ENCODE measurements around the gene MPC2.
A peak's percentile ranks its signal among the peaks of the same experiment; 100 is the strongest.

Gene MPC2

DNA sequence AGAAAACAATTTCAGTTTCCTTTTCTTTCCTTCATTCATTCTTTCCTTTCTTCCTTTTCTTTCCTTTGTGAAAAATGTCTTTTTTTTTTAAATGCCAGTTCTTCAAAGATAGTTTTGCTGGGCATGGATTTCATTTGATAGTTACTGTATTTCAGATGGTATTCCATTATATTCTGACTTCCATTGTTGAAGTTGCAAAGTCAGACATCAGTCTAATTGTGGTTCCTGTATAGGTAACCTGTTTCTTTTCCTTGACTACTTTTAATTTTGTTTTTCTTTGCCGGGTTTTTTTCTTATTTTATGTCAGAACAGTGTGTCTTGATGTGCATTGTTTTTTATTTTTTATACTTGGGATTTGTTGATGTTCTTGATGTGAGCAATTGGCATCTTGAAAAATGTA lies 40.4 kb upstream of the MPC2 start:
- no peak overlapping the region for H3K9ac ChIP-seq (ENCODE audit: low read length)
- no peak overlapping the region for H3K23ac ChIP-seq (ENCODE audit: low read length)
- H2AK5ac ChIP-seq (ENCODE audit: low read length): no peak overlapping the region
- H3K9me3 ChIP-seq (ENCODE audit: insufficient read depth, low read depth, low read length): no peaks in the 10 kb centered on the region
- no peak overlapping the region for H3K14ac ChIP-seq (ENCODE audit: low read length)
- H4K91ac ChIP-seq (ENCODE audit: low read depth, low read length): no peak overlapping the region
- no peak overlapping the region for H3K4ac ChIP-seq (ENCODE audit: low read depth, low read length)
- peaks cover 13% of the 10 kb centered on the region in 2 experiments for H3K36me3 ChIP-seq (ENCODE audit: control insufficient read depth in 1 of 2, insufficient read depth in 2 of 2, low read length in 2 of 2)
- peaks cover 1% of the 10 kb centered on the region for H3K79me2 ChIP-seq (ENCODE audit: control insufficient read depth, insufficient read depth, low read length, poor library complexity)
- H4K12ac ChIP-seq (ENCODE audit: low read depth, low read length): no peak overlapping the region
- H2AFZ ChIP-seq (ENCODE audit: insufficient read depth, low read length, poor library complexity): no peak overlapping the region
- H3K27ac ChIP-seq (ENCODE audit: low read depth, low read length): no peak overlapping the region
- no peaks in the 10 kb centered on the region for H3K79me1 ChIP-seq (ENCODE audit: low read length)
- no peak overlapping the region for H2BK120ac ChIP-seq (ENCODE audit: insufficient read depth, low read length, poor library complexity)
- H3K4me2 ChIP-seq (ENCODE audit: low read length): no peak overlapping the region
- no CpG with 5 or more reads among the region's 1 CpG for WGBS (ENCODE audit: extremely low coverage, insufficient coverage, insufficient read length)
- no peak for DNase-seq
- H2BK5ac ChIP-seq (ENCODE audit: low read depth, low read length, poor library complexity): no peak overlapping the region
- no peaks in the 10 kb centered on the region for H3K4me1 ChIP-seq (ENCODE audit: control insufficient read depth in 1 of 2, insufficient read depth in 2 of 2, low read length in 2 of 2)
- H3K4me3 ChIP-seq (ENCODE audit: low read depth, low read length): no peak overlapping the region
- no peak overlapping the region for H3K18ac ChIP-seq (ENCODE audit: low read length)
- no peak overlapping the region for H4K8ac ChIP-seq (ENCODE audit: low read depth, low read length)
- no peaks in the 10 kb centered on the region for H3K27me3 ChIP-seq (ENCODE audit: insufficient read depth, low read length)
- H2BK12ac ChIP-seq (ENCODE audit: low read length): no peak overlapping the region

DNA sequence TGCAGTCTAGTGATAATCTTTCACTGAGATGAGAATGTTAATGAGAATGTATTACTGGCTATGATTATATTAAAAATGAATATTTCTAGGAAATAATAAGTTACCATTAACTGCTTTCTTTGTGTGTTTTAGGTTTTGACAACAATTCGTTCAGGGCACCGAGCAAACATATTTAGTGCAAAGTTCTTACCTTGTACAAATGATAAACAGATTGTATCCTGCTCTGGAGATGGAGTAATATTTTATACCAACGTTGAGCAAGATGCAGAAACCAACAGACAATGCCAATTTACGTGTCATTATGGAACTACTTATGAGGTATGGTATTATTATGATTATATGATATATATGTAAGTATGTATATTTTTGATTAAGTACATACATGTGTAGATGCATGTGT lies 37.8 kb upstream of the MPC2 start:
- Histone ChIP-seq H3K79me2 (ENCODE audit: control insufficient read depth, insufficient read depth, low read length, poor library complexity) (no peaks in the 10 kb centered on the region), H3K14ac (ENCODE audit: low read length) (no peak overlapping the region), H3K9me3 (ENCODE audit: insufficient read depth, low read depth, low read length) (no peaks in the 10 kb centered on the region), H3K4ac (ENCODE audit: low read depth, low read length) (no peak overlapping the region), H3K36me3 (ENCODE audit: control insufficient read depth in 1 of 2, insufficient read depth in 2 of 2, low read length in 2 of 2) (peaks cover 12 to 22% of the 10 kb centered on the region in 2 experiments), H3K4me2 (ENCODE audit: low read length) (no peak overlapping the region), H2AFZ (ENCODE audit: insufficient read depth, low read length, poor library complexity) (no peak overlapping the region), H2BK12ac (ENCODE audit: low read length) (no peak overlapping the region), H3K27ac (ENCODE audit: low read depth, low read length) (no peak overlapping the region), H3K9ac (ENCODE audit: low read length) (no peak overlapping the region), H2BK120ac (ENCODE audit: insufficient read depth, low read length, poor library complexity) (no peak overlapping the region), H3K18ac (ENCODE audit: low read length) (no peak overlapping the region), H4K8ac (ENCODE audit: low read depth, low read length) (no peak overlapping the region), H4K12ac (ENCODE audit: low read depth, low read length) (no peak overlapping the region), H3K4me3 (ENCODE audit: low read depth, low read length) (no peak overlapping the region), H3K23ac (ENCODE audit: low read length) (no peak overlapping the region), H4K91ac (ENCODE audit: low read depth, low read length) (no peak overlapping the region), H2BK5ac (ENCODE audit: low read depth, low read length, poor library complexity) (no peak overlapping the region), H2AK5ac (ENCODE audit: low read length) (no peak overlapping the region), H3K27me3 (ENCODE audit: insufficient read depth, low read length) (no peaks in the 10 kb centered on the region), H3K4me1 (ENCODE audit: control insufficient read depth in 1 of 2, insufficient read depth in 2 of 2, low read length in 2 of 2) (no peaks in the 10 kb centered on the region), H3K79me1 (ENCODE audit: low read length) (no peaks in the 10 kb centered on the region)
- no CpG with 5 or more reads among the region's 4 CpGs for WGBS (ENCODE audit: extremely low coverage, insufficient coverage, insufficient read length)
- DNase-seq: no peak

GRCh38 chr1:167973832-167974231 lies 37.0 kb upstream of the MPC2 start:
- no peaks in the 10 kb centered on the region for H3K9me3 ChIP-seq (ENCODE audit: insufficient read depth, low read depth, low read length)
- H3K79me1 ChIP-seq (ENCODE audit: low read length): no peaks in the 10 kb centered on the region
- no peak overlapping the region for H3K4me3 ChIP-seq (ENCODE audit: low read depth, low read length)
- peak in 1 of 2 donors; percentile 40 for DNase-seq
- H2BK12ac ChIP-seq (ENCODE audit: low read length): no peak overlapping the region
- no peak overlapping the region for H2BK5ac ChIP-seq (ENCODE audit: low read depth, low read length, poor library complexity)
- H3K23ac ChIP-seq (ENCODE audit: low read length): no peak overlapping the region
- H3K4me1 ChIP-seq (ENCODE audit: control insufficient read depth in 1 of 2, insufficient read depth in 2 of 2, low read length in 2 of 2): no peaks in the 10 kb centered on the region
- no peak overlapping the region for H2BK120ac ChIP-seq (ENCODE audit: insufficient read depth, low read length, poor library complexity)
- H3K4ac ChIP-seq (ENCODE audit: low read depth, low read length): no peak overlapping the region
- H4K12ac ChIP-seq (ENCODE audit: low read depth, low read length): no peak overlapping the region
- H4K91ac ChIP-seq (ENCODE audit: low read depth, low read length): no peak overlapping the region
- no peaks in the 10 kb centered on the region for H3K27me3 ChIP-seq (ENCODE audit: insufficient read depth, low read length)
- no peak overlapping the region for H3K4me2 ChIP-seq (ENCODE audit: low read length)
- no peak overlapping the region for H4K8ac ChIP-seq (ENCODE audit: low read depth, low read length)
- WGBS (ENCODE audit: extremely low coverage, insufficient coverage, insufficient read length): no CpG with 5 or more reads among the region's 2 CpGs
- H3K18ac ChIP-seq (ENCODE audit: low read length): no peak overlapping the region
- H3K36me3 ChIP-seq (ENCODE audit: control insufficient read depth in 1 of 2, insufficient read depth in 2 of 2, low read length in 2 of 2): peaks cover 10 to 23% of the 10 kb centered on the region in 2 experiments
- no peak overlapping the region for H3K14ac ChIP-seq (ENCODE audit: low read length)
- no peak overlapping the region for H2AK5ac ChIP-seq (ENCODE audit: low read length)
- no peak overlapping the region for H3K9ac ChIP-seq (ENCODE audit: low read length)
- no peak overlapping the region for H3K27ac ChIP-seq (ENCODE audit: low read depth, low read length)
- no peak overlapping the region for H2AFZ ChIP-seq (ENCODE audit: insufficient read depth, low read length, poor library complexity)
- no peaks in the 10 kb centered on the region for H3K79me2 ChIP-seq (ENCODE audit: control insufficient read depth, insufficient read depth, low read length, poor library complexity)

GRCh38 chr1:167968569-167968968 lies 31.7 kb upstream of the MPC2 start:
- no peak for DNase-seq
- H3K4me1 ChIP-seq (ENCODE audit: control insufficient read depth in 1 of 2, insufficient read depth in 2 of 2, low read length in 2 of 2): no peaks in the 10 kb centered on the region
- no peak overlapping the region for H3K9ac ChIP-seq (ENCODE audit: low read length)
- H3K18ac ChIP-seq (ENCODE audit: low read length): no peak overlapping the region
- no peak overlapping the region for H2BK120ac ChIP-seq (ENCODE audit: insufficient read depth, low read length, poor library complexity)
- no peak overlapping the region for H2AFZ ChIP-seq (ENCODE audit: insufficient read depth, low read length, poor library complexity)
- H3K27ac ChIP-seq (ENCODE audit: low read depth, low read length): no peak overlapping the region
- H4K12ac ChIP-seq (ENCODE audit: low read depth, low read length): peak overlapping the region; percentile 18
- no peak overlapping the region for H3K4me3 ChIP-seq (ENCODE audit: low read depth, low read length)
- no peak overlapping the region for H2BK12ac ChIP-seq (ENCODE audit: low read length)
- no peaks in the 10 kb centered on the region for H3K27me3 ChIP-seq (ENCODE audit: insufficient read depth, low read length)
- H2BK5ac ChIP-seq (ENCODE audit: low read depth, low read length, poor library complexity): no peak overlapping the region
- H3K23ac ChIP-seq (ENCODE audit: low read length): no peak overlapping the region
- H3K4ac ChIP-seq (ENCODE audit: low read depth, low read length): peak overlapping the region; percentile 69
- peaks cover 11 to 16% of the 10 kb centered on the region in 2 experiments for H3K36me3 ChIP-seq (ENCODE audit: control insufficient read depth in 1 of 2, insufficient read depth in 2 of 2, low read length in 2 of 2)
- no peaks in the 10 kb centered on the region for H3K9me3 ChIP-seq (ENCODE audit: insufficient read depth, low read depth, low read length)
- H3K79me1 ChIP-seq (ENCODE audit: low read length): no peaks in the 10 kb centered on the region
- H3K79me2 ChIP-seq (ENCODE audit: control insufficient read depth, insufficient read depth, low read length, poor library complexity): peaks cover 1% of the 10 kb centered on the region
- no peak overlapping the region for H2AK5ac ChIP-seq (ENCODE audit: low read length)
- no CpG with 5 or more reads among the region's 3 CpGs for WGBS (ENCODE audit: extremely low coverage, insufficient coverage, insufficient read length)
- H3K4me2 ChIP-seq (ENCODE audit: low read length): no peak overlapping the region
- no peak overlapping the region for H4K91ac ChIP-seq (ENCODE audit: low read depth, low read length)
- H3K14ac ChIP-seq (ENCODE audit: low read length): no peak overlapping the region
- no peak overlapping the region for H4K8ac ChIP-seq (ENCODE audit: low read depth, low read length)
